Keratinocyte (primary cell): ENCODE results near the gene ATP6V1A. TPM values are rescaled to one million over a fixed set of nuclear protein-coding genes. Genes with fewer than 3 reads are reported as not detected.

Experiments used
- DNase-seq: peaks from one replicate; pipeline ENCODE4 v3.0.0-alpha.2; 2011; ENCODE audit warnings: low read depth, missing footprints, low spot score
- FAIRE-seq: peaks from 2 replicates; lab custom pipeline; 2011; peaks lifted over from hg19 to GRCh38; lab: Jason Lieb, UNC
- H2AFZ ChIP-seq: 2 replicates; pipeline ENCODE4 v1.6.0; 2012; ENCODE audit warnings: low read length, control low read depth, inconsistent platforms; ENCODE audit not compliant: control insufficient read depth
- H3K27ac ChIP-seq: 2 replicates; pipeline ENCODE4 v1.5.1; 2011; ENCODE audit warnings: low read length; ENCODE audit not compliant: control insufficient read depth, insufficient read depth
- H3K27me3 ChIP-seq: 3 replicates; pipeline ENCODE4 v1.6.0; 2011; ENCODE audit warnings: low read length; ENCODE audit not compliant: control insufficient read depth, insufficient read depth; ENCODE audit errors: extremely low read depth
- H3K36me3 ChIP-seq, 2 experiments: 2 replicates in 1 of 2; 3 replicates in 1 of 2; pipeline ENCODE4 v1.5.1; 2011; ENCODE audit warnings: low read length in 2 of 2, mild to moderate bottlenecking in 1 of 2; ENCODE audit not compliant: control insufficient read depth in 2 of 2, insufficient read depth in 2 of 2; ENCODE audit errors: extremely low read depth in 1 of 2
- H3K4me1 ChIP-seq: 3 replicates; pipeline ENCODE4 v1.5.1; 2011; ENCODE audit warnings: low read length; ENCODE audit not compliant: control insufficient read depth, insufficient read depth; ENCODE audit errors: extremely low read depth
- H3K4me2 ChIP-seq: 3 replicates; pipeline ENCODE4 v1.6.0; 2011; ENCODE audit warnings: low read depth, low read length; ENCODE audit not compliant: control insufficient read depth, insufficient read depth; ENCODE audit errors: extremely low read depth
- H3K4me3 ChIP-seq, 3 experiments: fragments of 200-600 bp in 1 of 3; sonication (generic) in 1 of 3; 2 replicates in 2 of 3; 3 replicates in 1 of 3; pipeline ENCODE4 v1.5.1; 2011 to 2016; ENCODE audit warnings: low read length in 3 of 3, mild to moderate bottlenecking in 3 of 3, control low read depth in 2 of 3, inconsistent platforms in 1 of 3, low read depth in 1 of 3, mixed read lengths in 1 of 3, mixed run types in 1 of 3, moderate library complexity in 1 of 3; ENCODE audit not compliant: control insufficient read depth in 2 of 3, insufficient read depth in 2 of 3; ENCODE audit errors: extremely low read depth in 1 of 3
- H3K79me2 ChIP-seq: 2 replicates; pipeline ENCODE4 v1.6.0; 2012; ENCODE audit warnings: low read length; ENCODE audit not compliant: control insufficient read depth, insufficient read depth
- H3K9ac ChIP-seq: 3 replicates; pipeline ENCODE4 v1.6.0; 2011; ENCODE audit warnings: low read length; ENCODE audit not compliant: control insufficient read depth, insufficient read depth; ENCODE audit errors: extremely low read depth
- H3K9me1 ChIP-seq: 3 replicates; pipeline ENCODE4 v1.6.0; 2011; ENCODE audit warnings: low read length; ENCODE audit not compliant: control insufficient read depth, insufficient read depth; ENCODE audit errors: extremely low read depth
- H3K9me3 ChIP-seq: 2 replicates; pipeline ENCODE4 v1.5.1; 2012; ENCODE audit warnings: low read depth, low read length; ENCODE audit not compliant: control insufficient read depth
- H4K20me1 ChIP-seq: 3 replicates; pipeline ENCODE4 v1.6.0; 2011; ENCODE audit warnings: low read length; ENCODE audit not compliant: control insufficient read depth, insufficient read depth; ENCODE audit errors: extremely low read depth
- EZH2 ChIP-seq: IDR thresholded peaks from one replicate; pipeline ENCODE4 v1.6.1; 2012; ENCODE audit warnings: inconsistent platforms, mild to moderate bottlenecking, low read length, moderate library complexity
- dilution Hi-C: fragments of 300-500 bp; cut with MboI; formaldehyde crosslinking; loops from one replicate; pipeline ENCODE4 v1.7.0; 2020; ENCODE audit warnings: low sequenced_read_pairs; ENCODE audit not compliant: extremely low pct_ligation_motif_present
- polyA plus RNA-seq, 5 experiments: library from polyadenylated mRNA; depleted of rRNA in 3 of 5; stranded (reverse) in 3 of 5; stranded (forward) in 1 of 5; unstranded in 1 of 5; fragments of >200 nt; gene quantifications; 1 replicate in 1 of 5; 2 replicates in 3 of 5; 3 replicates in 1 of 5; pipeline versions ENCODE4 v1.2.1 to v1.2.3, GENCODE V29; 2011 to 2012; ENCODE audit warnings: missing spikeins in 2 of 5, low read depth in 1 of 5, low replicate concordance in 1 of 5
- TF ChIP-seq, protein P1 (sequence below), 3 experiments: IDR thresholded peaks in 1 of 3; conservative IDR thresholded peaks in 1 of 3; optimal IDR thresholded peaks in 1 of 3; 2 replicates in 2 of 3; 3 replicates in 1 of 3; pipeline versions ENCODE3 to v1.5.1; 2011; ENCODE audit warnings: low read length in 3 of 3, mild to moderate bottlenecking in 3 of 3, moderate library complexity in 2 of 3, control low read depth in 1 of 3, inconsistent platforms in 1 of 3; ENCODE audit not compliant: insufficient read depth in 2 of 3; ENCODE audit errors: extremely low read depth in 1 of 3

The ATP6V1A gene
- polyA plus RNA-seq, 1 donor (not counting 4 experiments of a cell fraction or from before 2014, with no cell fraction given): 35.8 TPM

DNA sequence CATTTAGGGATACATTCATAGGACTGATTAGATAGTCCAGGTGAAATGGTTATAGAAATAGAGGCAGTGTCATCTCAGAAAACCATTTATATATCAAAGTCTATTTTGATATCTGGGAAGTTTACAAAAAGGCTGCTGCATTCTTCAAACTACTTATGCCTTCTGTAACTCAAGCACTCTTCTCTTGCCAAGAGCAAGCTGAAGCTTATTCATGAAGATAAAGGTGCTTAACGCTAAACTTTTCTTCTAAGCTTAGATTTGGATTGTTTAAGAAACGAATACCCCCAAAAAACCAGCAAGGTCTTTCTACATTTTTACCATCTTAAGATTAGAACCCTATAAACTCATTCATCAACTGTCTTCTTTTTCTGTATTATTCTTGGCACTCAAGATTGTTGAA, 27.1 kb upstream of the ATP6V1A start:
- Histone ChIP-seq H3K9me3 (no peaks in the 10 kb centered on the region), H3K9ac (no peak overlapping the region), H2AFZ (no peak overlapping the region), H3K4me1 (no peaks in the 10 kb centered on the region), H3K79me2 (peaks cover 15% of the 10 kb centered on the region), H3K4me2 (no peak overlapping the region), H3K4me3 (no peak overlapping the region), H3K9me1 (no peaks in the 10 kb centered on the region), H3K27ac (no peak overlapping the region), H3K36me3 (peaks cover 7 to 15% of the 10 kb centered on the region in 2 experiments), H4K20me1 (peaks cover 5% of the 10 kb centered on the region), H3K27me3 (no peaks in the 10 kb centered on the region)
- TF ChIP-seq, protein P1, sequence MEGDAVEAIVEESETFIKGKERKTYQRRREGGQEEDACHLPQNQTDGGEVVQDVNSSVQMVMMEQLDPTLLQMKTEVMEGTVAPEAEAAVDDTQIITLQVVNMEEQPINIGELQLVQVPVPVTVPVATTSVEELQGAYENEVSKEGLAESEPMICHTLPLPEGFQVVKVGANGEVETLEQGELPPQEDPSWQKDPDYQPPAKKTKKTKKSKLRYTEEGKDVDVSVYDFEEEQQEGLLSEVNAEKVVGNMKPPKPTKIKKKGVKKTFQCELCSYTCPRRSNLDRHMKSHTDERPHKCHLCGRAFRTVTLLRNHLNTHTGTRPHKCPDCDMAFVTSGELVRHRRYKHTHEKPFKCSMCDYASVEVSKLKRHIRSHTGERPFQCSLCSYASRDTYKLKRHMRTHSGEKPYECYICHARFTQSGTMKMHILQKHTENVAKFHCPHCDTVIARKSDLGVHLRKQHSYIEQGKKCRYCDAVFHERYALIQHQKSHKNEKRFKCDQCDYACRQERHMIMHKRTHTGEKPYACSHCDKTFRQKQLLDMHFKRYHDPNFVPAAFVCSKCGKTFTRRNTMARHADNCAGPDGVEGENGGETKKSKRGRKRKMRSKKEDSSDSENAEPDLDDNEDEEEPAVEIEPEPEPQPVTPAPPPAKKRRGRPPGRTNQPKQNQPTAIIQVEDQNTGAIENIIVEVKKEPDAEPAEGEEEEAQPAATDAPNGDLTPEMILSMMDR (optimal IDR thresholded peaks at IDR 0.05 in 1 of 3, IDR thresholded peaks at IDR 0.05 in 1 of 3, conservative IDR thresholded peaks at IDR 0.05 in 1 of 3; ENCODE audit: extremely low read depth in 1 of 3, insufficient read depth in 2 of 3, low read length in 3 of 3): no peak
- no peak for FAIRE-seq
- no peak for DNase-seq
- dilution Hi-C loops: no loop called here

DNA sequence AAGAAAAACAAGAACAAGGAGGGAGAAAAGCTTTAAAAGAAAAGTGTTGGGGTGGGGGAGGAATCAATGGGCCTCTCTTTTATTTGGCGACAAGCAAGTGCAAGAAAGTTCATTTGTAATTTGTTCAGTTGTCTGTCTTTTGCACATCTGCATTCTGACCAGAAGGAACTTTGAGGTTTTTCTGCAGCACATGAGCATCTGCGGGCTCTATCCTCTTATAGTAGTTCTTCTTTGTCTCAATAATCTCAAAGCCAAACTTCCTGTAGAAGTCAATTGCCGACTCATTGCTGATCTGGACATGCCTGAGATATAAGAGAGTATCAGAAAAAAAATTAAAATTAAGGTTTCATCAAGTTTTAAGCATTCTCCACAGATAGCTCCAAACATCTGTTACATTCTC, 25.2 kb upstream of the ATP6V1A start:
- H3K9me1 ChIP-seq: no peaks in the 10 kb centered on the region
- H3K4me3 ChIP-seq: no peak overlapping the region
- FAIRE-seq: no peak
- H2AFZ ChIP-seq: no peak overlapping the region
- no peaks in the 10 kb centered on the region for H3K27me3 ChIP-seq
- H3K4me1 ChIP-seq: no peaks in the 10 kb centered on the region
- H3K9me3 ChIP-seq: no peaks in the 10 kb centered on the region
- peaks cover 5% of the 10 kb centered on the region for H4K20me1 ChIP-seq
- H3K79me2 ChIP-seq: peaks cover 33% of the 10 kb centered on the region
- no peak overlapping the region for H3K4me2 ChIP-seq
- DNase-seq: no peak
- dilution Hi-C loops: no loop called here
- no peak overlapping the region for H3K27ac ChIP-seq
- no peak for TF ChIP-seq EZH2
- TF ChIP-seq, protein P1 (optimal IDR thresholded peaks at IDR 0.05 in 1 of 3, IDR thresholded peaks at IDR 0.05 in 1 of 3, conservative IDR thresholded peaks at IDR 0.05 in 1 of 3; ENCODE audit: extremely low read depth in 1 of 3, insufficient read depth in 2 of 3, low read length in 3 of 3): no peak
- no peak overlapping the region for H3K9ac ChIP-seq
- peaks cover 7 to 15% of the 10 kb centered on the region in 2 experiments for H3K36me3 ChIP-seq
